Ishikawa (cell line): Measurements from ENCODE around the gene AIFM2.

Source experiments
- EP300 ChIP-seq: IDR thresholded peaks from 2 replicates; pipeline ENCODE4 v1.6.1; 2012; ENCODE audit warnings: borderline replicate concordance
- NFIC ChIP-seq: IDR thresholded peaks from 2 replicates; pipeline ENCODE4 v1.6.1; 2012

- TF ChIP-seq EP300, result no peak
- TF ChIP-seq NFIC, result no peak
Measured at GRCh38 chr10:70094250-70094649, 38.4 kb downstream of the AIFM2 start.
